Calu3 (cell line): ENCODE results near the gene MOB3B. TPM values are rescaled to one million over a fixed set of nuclear protein-coding genes. Genes with fewer than 3 reads are reported as not detected.

ENCODE experiments used
- BruUV-seq: library from RNA; stranded (reverse); fragments of 400-500 nt; replicated peaks from 2 replicates; lab custom pipeline; 2021; lab: Mats Ljungman, UMichigan
- CTCF ChIA-PET: fragments of 300-600 bp; sonication (Branson Sonifier 250); formaldehyde crosslinking; loops from one replicate; lab custom pipeline; 2022; ENCODE audit warnings: antibody characterized with exemption; lab: Charles Lee
- DNase-seq: peaks from one replicate; pipeline ENCODE4 v3.0.0; 2022
- H3K27ac Mint-ChIP-seq: one replicate; pipeline ENCODE4 v1.8.0; 2022; ENCODE audit warnings: mixed read lengths; ENCODE audit not compliant: unreplicated experiment
- H3K27me3 Mint-ChIP-seq: one replicate; pipeline ENCODE4 v1.8.0; 2022; ENCODE audit warnings: mixed read lengths; ENCODE audit not compliant: unreplicated experiment
- H3K36me3 Mint-ChIP-seq: one replicate; pipeline ENCODE4 v1.8.0; 2022; ENCODE audit warnings: mild to moderate bottlenecking, moderate library complexity, mixed read lengths; ENCODE audit not compliant: insufficient read depth, unreplicated experiment
- H3K4me1 Mint-ChIP-seq: one replicate; pipeline ENCODE4 v1.8.0; 2022; ENCODE audit warnings: mild to moderate bottlenecking, low read depth, mixed read lengths; ENCODE audit not compliant: unreplicated experiment
- H3K4me3 Mint-ChIP-seq: one replicate; pipeline ENCODE4 v1.8.0; 2022; ENCODE audit warnings: mild to moderate bottlenecking, low read depth, moderate library complexity, mixed read lengths; ENCODE audit not compliant: unreplicated experiment
- H3K9me3 Mint-ChIP-seq: one replicate; pipeline ENCODE4 v1.8.0; 2022; ENCODE audit warnings: low read depth, mixed read lengths; ENCODE audit not compliant: unreplicated experiment
- CTCF ChIP-seq: fragments of 200-600 bp; IDR thresholded peaks from one replicate; pipeline ENCODE4 v1.8.0; 2022; ENCODE audit warnings: antibody characterized with exemption; ENCODE audit not compliant: unreplicated experiment
- intact Hi-C: fragments of 100-400 bp; cut with micrococcal nuclease; formaldehyde crosslinking; loops from one replicate; pipeline ENCODE4 v1.10.0; 2022; ENCODE audit not compliant: unreplicated experiment
- total RNA-seq: library from RNA; stranded (reverse); gene quantifications from 2 replicates; pipeline ENCODE4 v1.2.3, GENCODE V29; 2022

MOB3B gene
- total RNA-seq, 1 experiment from 2014 or later, result 7.6 TPM

- H3K9me3 Mint-ChIP-seq, result no peaks in the 10 kb centered on the region
- intact Hi-C loops, result no loop called here
- no peak for DNase-seq
- no TSS peak for BruUV-seq
- H3K4me3 Mint-ChIP-seq, result no peak overlapping the region
- TF ChIP-seq CTCF, result no peak
- H3K27me3 Mint-ChIP-seq, result no peaks in the 10 kb centered on the region
- no peaks in the 10 kb centered on the region for H3K4me1 Mint-ChIP-seq
- H3K36me3 Mint-ChIP-seq, result no peaks in the 10 kb centered on the region
- CTCF ChIA-PET, result no interaction called here
- H3K27ac Mint-ChIP-seq, result no peak overlapping the region
Measured at GRCh38 chr9:27519466-27520465, 9.8 kb downstream of the MOB3B start.

- no TSS peak for BruUV-seq
- Mint-ChIP-seq H3K4me1 (no peaks in the 10 kb centered on the region), H3K36me3 (no peaks in the 10 kb centered on the region), H3K27me3 (no peaks in the 10 kb centered on the region), H3K9me3 (no peaks in the 10 kb centered on the region), H3K27ac (no peak overlapping the region), H3K4me3 (no peak overlapping the region)
- intact Hi-C loops, result no loop called here
- CTCF ChIA-PET, result no interaction called here
- no peak for DNase-seq
- no peak for TF ChIP-seq CTCF
Measured at GRCh38 chr9:27518809-27519208, 10.8 kb downstream of the MOB3B start.

GRCh38 chr9:27518006-27518405 is 11.6 kb downstream of the MOB3B start:
- H3K4me3 Mint-ChIP-seq, result no peak overlapping the region
- CTCF ChIA-PET, result no interaction called here
- no peak for TF ChIP-seq CTCF
- H3K4me1 Mint-ChIP-seq, result no peaks in the 10 kb centered on the region
- no peak overlapping the region for H3K27ac Mint-ChIP-seq
- no peaks in the 10 kb centered on the region for H3K9me3 Mint-ChIP-seq
- BruUV-seq, result no TSS peak
- H3K27me3 Mint-ChIP-seq, result no peaks in the 10 kb centered on the region
- intact Hi-C loops, result no loop called here
- H3K36me3 Mint-ChIP-seq, result no peaks in the 10 kb centered on the region
- no peak for DNase-seq

GRCh38 chr9:27514551-27514950 is 15.1 kb downstream of the MOB3B start:
- H3K27me3 Mint-ChIP-seq, result no peaks in the 10 kb centered on the region
- intact Hi-C loops, result no loop called here
- no peak for DNase-seq
- no peaks in the 10 kb centered on the region for H3K36me3 Mint-ChIP-seq
- TF ChIP-seq CTCF, result no peak
- H3K4me3 Mint-ChIP-seq, result no peak overlapping the region
- no TSS peak for BruUV-seq
- H3K4me1 Mint-ChIP-seq, result peaks cover 7% of the 10 kb centered on the region
- CTCF ChIA-PET, result no interaction called here
- no peaks in the 10 kb centered on the region for H3K9me3 Mint-ChIP-seq
- H3K27ac Mint-ChIP-seq, result no peak overlapping the region
